GM18907 (cell line): Measurements from ENCODE around the gene DPY19L1.
"Not testable (repeated sequence)": the region's sequence is repeated elsewhere in the genome, so short reads cannot be mapped to it uniquely, and the experiment has no call there.

Experiments used
- ATAC-seq: cut with Tn5 transposase; IDR thresholded peaks from one replicate; pipeline ENCODE4 v1.9.1; 2021; ENCODE audit warnings: mild to moderate bottlenecking, moderate library complexity; ENCODE audit not compliant: unreplicated experiment

Gene DPY19L1

GRCh38 chr7:34928052-34928451 is 109.2 kb downstream of the DPY19L1 start:
- ATAC-seq = peak; percentile 88

GRCh38 chr7:34920470-34920869 is 116.8 kb downstream of the DPY19L1 start:
- ATAC-seq = not testable (repeated sequence)

- ATAC-seq = not testable (repeated sequence)
Observed at GRCh38 chr7:34919038-34919437, 118.2 kb downstream of the DPY19L1 start.

- ATAC-seq = not testable (repeated sequence)
Observed at GRCh38 chr7:34918198-34918861, 119.0 kb downstream of the DPY19L1 start.

GRCh38 chr7:34917515-34917914 is 119.8 kb downstream of the DPY19L1 start:
- not testable (repeated sequence) for ATAC-seq

GRCh38 chr7:34916267-34916666 is 121.0 kb downstream of the DPY19L1 start:
- no peak for ATAC-seq

GRCh38 chr7:34912236-34912635 is 125.0 kb downstream of the DPY19L1 start:
- ATAC-seq = no peak

GRCh38 chr7:34906266-34906850 is 130.9 kb downstream of the DPY19L1 start:
- ATAC-seq = not testable (repeated sequence)

GRCh38 chr7:34904987-34905386 is 132.3 kb downstream of the DPY19L1 start:
- ATAC-seq = no peak

- not testable (repeated sequence) for ATAC-seq
Observed at GRCh38 chr7:34903921-34904320, 133.4 kb downstream of the DPY19L1 start.

GRCh38 chr7:34902182-34902581 is 135.1 kb downstream of the DPY19L1 start:
- ATAC-seq = no peak

GRCh38 chr7:34900891-34901513 is 136.3 kb downstream of the DPY19L1 start:
- ATAC-seq = no peak

- no peak for ATAC-seq
Observed at GRCh38 chr7:34895202-34895601, 142.1 kb downstream of the DPY19L1 start.

- no peak for ATAC-seq
Observed at GRCh38 chr7:34889951-34890350, 147.3 kb downstream of the DPY19L1 start.

- ATAC-seq = no peak
Observed at GRCh38 chr7:34886856-34887255, 150.4 kb downstream of the DPY19L1 start.

GRCh38 chr7:34883855-34884254 is 153.4 kb downstream of the DPY19L1 start:
- ATAC-seq = not testable (repeated sequence)

GRCh38 chr7:34879871-34880270 is 157.4 kb downstream of the DPY19L1 start:
- no peak for ATAC-seq

GRCh38 chr7:34878944-34879735 is 158.1 kb downstream of the DPY19L1 start:
- ATAC-seq = not testable (repeated sequence)
